CD4-positive, alpha-beta T cell treated with Interleukin-15 for 1 hour (primary cell): ENCODE measurements around the gene BTK.

Experiments
- DNase-seq: peaks from one replicate; pipeline ENCODE4 v3.0.0-alpha.2; 2020

BTK gene

DNA sequence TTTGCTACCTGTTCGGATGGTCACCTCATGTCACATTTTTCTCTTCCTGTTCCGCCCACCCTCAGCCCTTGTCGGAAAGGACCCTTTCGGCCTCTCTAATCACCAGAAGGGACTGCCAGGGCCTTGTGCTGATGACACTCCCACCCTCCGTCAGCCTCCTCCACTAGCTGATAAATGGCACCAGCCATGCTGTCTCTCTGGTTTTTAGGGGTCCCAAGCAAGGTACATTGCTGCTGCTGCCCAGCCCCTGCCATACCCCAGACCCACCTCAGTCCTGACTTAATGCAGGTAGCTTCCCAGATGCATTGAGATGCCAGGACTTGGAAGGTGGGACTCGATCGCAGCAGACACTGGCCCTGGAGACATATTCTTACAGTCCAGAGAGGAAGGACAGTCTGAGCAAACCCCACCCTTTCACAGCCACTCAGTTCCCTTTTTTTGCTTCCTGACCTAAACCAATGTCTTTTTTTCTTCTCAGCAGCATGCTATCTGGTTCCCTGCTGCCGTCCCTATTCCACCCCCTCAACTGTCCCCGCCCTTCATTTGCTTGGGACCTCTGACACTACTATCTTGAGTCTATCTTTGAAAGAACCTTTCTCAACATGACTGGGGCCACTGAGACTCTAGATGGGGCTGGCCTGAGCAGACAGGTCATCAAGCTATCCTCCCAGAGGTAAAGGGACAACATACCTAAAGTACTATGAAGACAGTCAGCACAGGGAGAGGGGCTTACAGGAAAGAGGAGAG lies at the start of gene BTK:
Gene BTK, minus strand, starts transcription at position 397 of the 747 bp plus-strand sequence. CDS start 10,907 bp downstream, outside the sequence.
- peak; percentile 36 for DNase-seq

DNA sequence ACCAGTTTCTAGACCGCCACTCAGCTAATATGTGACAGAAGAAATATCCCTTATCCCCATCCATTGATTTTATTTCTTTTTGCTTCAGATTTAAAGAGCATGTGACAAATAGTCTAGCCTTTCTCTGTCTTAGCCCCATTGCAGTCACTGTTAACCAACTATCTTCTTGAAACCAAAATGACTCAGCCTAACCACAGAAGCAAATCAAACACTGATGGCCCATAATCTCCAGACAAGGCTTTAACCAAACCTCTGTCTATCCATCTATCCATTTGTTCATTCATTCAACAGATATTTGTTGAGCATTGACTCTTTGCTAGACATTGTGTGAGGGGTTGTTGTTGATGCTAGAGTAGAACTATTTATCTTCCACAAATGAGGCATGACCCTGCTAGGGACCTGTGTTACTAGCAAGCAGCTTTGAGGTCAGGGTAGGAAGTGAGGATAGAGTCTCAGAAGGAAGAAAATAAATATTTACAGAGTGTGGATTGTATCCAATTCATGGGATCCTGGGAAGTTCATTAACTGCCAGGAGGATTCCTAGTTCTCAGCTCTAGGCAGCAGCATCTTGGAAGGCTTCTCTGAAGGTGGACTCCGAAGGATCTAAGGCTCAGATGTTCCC lies 44.6 kb upstream of the BTK start:
- no peak for DNase-seq

DNA sequence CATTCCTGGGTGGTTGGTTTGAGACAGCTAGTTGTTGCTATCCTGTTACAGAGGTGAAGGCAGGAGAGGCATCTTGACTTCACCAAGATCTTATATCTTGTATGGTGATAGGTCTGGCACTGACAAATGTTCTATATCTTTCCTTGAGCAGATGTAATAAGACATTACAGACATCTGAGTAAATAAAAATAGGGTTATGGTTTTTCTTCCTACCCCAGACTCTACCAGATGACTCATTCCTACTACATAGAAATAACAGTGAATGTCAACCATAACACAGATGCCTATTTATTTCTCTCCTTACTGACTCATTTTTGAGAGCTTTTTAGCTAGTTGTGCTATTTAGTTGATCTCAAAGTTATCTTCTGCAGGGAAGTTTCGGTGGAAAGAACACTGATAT lies 43.9 kb upstream of the BTK start:
- DNase-seq, result no peak

DNA sequence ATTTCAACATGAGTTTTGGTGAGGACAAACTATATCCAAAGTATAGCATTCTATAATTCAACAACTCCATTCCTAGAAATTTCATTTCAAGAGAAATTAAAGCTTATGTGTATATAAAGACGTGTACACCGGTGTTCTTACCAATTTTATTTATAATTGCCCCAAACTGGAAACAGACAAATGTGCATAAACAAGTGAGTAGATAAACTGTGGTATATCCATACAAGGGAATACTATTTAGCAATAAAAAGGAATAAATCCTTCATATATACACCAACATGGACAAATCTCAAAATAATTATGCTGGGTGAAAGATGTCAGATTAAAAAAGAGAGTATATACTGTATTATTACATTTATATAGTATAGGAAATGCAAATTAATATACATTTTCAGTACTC lies 42.0 kb upstream of the BTK start:
- no peak for DNase-seq

DNA sequence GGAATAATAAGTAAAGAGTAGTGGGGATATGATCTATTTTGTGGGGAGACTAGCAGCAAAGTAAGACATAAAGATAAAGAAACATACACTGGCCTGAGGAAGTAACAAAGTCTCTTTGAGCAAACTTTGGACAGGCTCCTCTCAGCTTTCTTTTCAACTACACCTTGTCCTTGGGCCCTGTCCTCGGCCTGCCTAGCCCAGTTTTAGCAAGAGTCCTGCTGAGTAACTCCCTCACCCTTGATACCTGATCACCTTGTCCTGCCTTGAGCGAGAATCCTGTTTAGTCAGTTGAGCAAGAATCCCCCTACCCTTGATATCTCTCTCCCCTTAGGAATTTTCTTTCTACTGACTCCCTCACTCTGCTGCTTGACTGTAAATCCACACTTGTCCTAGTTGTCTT lies 33.5 kb upstream of the BTK start:
- DNase-seq, result no peak

DNA sequence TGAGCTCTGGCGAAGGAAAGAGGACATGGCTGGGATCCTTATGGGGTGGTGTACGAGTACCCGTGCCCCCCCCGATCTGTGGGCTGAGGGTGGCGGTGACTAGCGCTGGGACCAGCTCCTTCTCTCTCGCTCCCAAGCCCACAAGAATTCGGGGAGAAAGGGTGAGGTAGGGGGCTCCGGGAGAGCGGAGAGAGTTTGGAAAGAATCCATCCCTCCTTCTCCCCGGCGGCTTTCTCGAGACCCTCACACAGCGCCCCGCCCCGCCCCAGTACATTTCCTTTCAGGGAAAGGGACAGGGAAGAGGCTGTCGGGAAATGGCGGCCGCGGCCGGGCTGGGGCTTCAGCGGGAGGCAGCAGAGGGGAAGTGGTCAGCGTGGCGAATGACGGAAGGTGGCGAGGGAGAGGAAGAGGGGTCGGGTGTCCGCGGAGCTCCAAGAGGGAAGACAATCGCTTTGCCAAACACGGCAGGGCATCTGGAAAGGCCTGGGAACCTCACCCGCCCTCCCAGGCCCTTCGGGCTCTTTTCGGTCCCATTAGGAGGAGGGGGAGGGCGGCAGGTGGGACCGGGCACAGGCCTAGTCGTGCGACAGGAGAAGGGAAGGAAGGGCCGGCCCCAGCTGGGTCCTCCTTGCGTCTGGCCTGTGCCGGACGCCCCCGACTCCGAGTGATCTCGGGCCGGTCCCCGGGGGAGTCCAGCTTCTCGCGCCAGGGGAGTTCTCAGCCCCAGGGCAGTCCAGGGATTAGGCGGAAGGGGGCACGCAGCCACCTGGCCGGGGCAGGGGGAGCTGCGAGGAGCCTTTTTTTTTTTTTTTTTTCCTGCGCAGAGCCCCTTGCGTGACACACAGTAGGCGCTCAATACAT lies 32.2 kb upstream of the BTK start:
- peak; percentile 46 for DNase-seq

DNA sequence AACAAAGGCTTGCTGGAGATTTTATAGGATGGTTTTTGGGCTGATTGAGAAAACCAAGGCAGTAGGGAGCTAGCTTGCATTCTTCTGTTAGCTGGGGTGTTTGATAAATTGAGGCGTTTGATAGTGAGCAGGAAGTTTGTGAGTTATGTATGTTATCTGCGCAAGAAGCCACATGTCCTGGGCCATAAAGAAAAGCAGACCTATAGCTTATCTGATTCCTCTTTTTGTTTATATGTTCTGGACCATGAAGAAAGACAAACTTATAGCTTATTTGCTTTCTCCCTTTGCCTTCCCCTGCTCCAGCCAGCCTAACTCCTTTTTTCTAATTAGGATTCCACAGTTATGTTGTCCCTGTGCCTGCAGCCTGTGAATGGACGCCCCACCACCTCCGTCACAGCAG lies 31.2 kb upstream of the BTK start:
- no peak for DNase-seq

DNA sequence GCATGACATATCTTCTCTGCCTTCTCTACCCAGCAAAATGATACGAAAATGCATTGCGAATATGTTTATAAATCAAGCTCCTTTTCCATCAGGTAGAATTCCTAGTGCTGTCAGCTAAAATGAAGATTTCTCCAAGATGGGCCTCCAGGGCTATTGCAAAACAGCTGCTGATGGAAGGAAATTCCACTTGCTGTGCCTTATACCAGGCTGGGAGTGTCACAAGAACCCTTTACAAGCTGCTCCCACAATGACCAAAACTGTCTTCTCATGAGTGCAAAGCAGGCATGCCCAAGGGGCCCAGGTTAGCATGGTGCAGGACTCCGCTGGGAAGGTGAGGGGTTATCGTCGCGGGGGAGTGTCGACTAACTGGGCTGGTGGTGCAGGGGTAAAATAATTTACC lies 30.7 kb upstream of the BTK start:
- no peak for DNase-seq

DNA sequence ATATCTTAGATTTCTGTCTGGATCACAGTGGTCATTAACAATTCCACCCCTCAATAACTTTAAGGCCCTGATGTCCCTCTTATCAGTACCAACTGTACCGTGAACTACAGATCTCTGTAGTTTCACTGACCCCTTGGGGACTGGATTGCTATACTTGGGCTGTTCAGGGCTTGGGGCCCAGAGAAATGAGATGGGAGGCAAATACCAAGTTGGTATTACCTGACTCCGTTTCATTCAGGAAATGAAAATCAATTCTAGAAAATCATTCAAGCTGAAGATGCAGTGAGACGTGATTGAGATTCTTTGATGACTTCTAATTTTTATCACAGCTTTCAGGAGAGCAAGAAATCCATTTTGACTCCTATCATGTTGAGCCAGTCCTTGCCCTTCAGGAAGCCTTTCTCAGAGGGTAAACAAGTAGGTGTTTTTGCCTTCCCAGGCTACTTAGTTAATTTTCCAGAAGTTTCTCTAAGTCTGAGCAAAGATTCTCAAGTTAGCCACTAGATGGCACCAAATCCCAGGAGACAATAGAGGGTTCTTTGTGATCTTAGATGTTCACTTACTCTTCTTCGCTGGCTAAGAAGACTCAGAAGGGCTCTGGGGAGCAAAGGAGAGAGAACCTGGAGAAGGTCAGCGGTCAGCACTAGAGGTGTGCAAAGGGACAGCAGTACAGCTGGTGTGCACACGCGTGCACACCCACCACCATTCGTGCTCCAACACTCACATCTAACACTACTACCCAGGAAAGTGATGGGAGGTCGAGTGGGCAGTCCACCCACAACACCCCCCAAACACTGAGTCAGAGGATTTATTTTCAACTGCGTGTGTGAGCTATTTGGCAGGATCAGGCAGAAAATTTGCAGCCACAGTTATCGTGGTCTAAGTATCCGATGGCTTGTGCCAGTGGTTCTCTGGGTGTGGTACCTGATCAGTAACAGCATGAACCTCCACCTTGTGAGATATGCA lies 29.5 kb upstream of the BTK start:
- no peak for DNase-seq

DNA sequence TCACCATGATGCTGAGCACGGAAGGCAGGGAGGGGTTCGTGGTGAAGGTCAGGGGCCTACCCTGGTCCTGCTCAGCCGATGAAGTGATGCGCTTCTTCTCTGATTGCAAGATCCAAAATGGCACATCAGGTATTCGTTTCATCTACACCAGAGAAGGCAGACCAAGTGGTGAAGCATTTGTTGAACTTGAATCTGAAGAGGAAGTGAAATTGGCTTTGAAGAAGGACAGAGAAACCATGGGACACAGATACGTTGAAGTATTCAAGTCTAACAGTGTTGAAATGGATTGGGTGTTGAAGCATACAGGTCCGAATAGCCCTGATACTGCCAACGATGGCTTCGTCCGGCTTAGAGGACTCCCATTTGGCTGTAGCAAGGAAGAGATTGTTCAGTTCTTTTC lies 26.0 kb upstream of the BTK start:
- no peak for DNase-seq

DNA sequence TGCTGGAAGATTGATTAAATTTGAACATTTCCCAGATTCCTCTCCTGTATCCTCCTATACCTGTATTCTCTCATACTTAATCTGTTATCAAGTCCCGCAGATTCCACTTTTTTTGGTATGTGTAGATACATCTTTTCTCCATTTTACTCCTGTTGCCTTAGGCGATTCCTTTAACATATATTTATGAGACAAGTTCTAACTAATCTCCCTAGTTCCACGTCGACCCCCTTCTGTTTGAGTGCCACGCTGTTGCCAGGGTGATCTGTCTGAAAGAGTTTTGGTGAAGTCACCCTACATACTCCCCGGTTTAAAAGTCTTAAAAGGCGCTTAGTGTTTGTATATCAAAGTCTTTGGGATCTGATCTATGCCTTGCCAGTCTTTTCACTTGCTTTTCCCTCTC lies 24.5 kb upstream of the BTK start:
- peak; percentile 45 for DNase-seq

DNA sequence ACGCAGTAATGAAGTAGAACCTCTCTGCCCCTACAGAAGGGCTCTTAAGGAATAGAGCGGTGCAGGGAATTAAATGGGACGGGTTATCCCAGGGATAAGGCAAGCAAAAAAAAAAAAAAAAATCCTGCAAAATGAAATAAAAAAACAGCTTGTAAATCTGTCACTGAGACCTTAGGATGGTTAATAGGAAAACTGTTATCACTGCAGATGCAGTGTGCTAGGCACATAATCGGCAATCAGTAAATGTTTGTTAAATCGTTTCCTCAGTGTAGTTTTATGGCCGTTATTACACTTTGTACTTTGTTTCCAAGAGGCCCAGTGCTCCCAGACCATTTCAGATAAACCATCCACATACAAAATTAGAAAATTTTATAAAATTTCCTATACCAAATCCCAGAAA lies 23.1 kb upstream of the BTK start:
- no peak for DNase-seq

DNA sequence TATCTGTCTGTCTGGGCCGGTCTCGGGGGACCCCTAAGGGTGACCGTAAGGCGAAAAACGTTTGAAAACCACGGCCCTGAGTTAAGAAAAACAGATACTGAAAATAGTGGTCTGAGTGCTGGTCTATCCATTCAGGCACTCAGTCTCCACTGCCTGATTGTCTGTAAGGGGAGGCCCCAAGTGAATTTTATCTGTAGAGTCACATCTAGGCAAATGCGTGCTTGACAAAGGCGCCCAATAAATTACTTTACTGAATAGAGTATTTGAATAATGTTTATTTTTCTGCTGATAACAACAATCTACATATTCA lies 22.5 kb upstream of the BTK start:
- DNase-seq, result no peak

DNA sequence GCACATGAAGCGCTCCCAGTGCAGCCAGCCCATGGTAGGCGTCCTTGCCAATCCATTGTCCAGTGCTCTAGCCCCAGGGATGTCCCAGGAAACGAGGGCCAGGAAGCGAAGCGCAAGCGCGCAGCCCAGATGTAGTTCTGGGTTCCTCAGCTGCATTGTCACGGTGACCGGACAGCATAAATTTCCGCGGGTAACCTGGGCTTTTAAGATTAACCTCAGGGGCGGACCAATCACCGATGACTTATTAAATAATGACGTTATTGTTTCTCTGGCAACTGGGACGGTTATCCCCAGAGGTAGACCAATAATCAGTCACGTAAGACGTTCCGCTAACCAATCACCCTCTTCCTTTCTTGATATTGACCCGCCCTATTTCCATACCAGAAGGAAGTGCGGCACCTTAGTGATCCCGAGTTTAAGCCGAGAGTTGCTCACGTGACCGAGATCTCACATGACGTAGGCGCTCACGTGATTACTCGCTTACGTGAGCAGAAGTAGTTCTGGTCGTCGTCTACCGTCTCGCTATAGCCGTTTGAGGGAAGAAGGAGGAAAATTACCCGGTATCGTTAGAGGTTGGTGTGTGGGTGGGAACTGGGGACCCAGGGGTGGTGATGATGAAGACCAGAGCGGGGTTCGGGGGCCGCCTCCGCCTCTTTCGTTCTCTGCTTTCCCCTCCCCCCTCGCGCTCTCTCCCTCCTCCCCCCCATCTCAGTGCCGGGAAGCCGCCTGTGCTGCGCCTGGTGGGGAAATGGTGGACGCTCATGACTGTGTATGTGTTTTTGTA lies 21.9 kb upstream of the BTK start, which contains the start of the genes GLA and HNRNPH2:
Gene GLA, minus strand, starts transcription at position 178 of the 784 bp plus-strand sequence. Its CDS starts 22 bp downstream, at position 156.
Gene HNRNPH2, plus strand, starts transcription at position 475 of the 784 bp plus-strand sequence. CDS start 3,767 bp downstream, outside the sequence.
- peak; percentile 96 for DNase-seq

DNA sequence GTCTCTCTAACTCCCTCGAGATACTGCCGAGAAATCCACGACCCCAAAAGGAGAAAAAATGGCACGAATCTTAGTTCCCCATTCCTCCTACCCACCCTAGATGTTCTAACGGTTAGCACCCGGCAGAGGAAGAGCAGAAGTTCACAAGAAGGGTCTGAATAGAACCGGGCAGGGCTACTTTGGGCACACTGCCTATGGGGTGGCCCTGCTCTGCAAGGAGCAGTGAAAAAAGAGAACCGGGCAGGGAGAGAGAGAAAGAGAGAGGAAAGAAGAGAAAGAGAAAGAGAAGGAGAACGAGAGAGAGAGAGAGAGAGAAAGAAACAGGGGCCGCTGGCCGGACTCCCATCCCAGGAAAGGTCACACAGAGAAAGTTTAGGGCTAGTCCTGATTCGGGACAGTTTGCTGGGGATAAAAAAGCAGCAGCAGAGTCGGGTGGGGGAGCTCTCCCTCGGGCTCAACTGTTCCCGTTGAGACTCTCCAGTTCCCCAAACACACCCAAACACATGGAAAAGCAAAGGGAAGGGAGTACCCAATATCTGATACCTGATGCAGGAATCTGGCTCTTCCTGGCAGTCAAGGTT lies 21.3 kb upstream of the BTK start:
- no peak for DNase-seq

DNA sequence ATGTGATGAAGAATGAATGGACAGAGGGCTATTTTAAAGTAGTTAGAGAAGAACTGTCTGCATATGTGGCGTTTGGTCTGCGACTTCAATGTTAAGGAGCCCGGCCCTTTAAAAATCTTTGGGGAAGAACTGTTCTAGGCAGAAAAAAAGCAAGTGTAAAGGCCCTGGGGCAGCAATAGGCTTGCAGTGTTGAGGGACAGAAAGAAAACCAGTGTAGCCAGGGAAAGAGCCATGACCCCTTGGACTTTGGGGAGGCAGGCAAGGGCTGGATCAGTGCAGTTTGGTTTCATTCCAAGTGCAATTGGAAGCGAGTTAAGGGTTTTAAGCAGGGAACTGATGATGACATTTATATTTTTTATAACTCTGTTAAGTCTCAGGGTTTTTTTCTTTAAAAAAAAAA lies 13.8 kb upstream of the BTK start:
- DNase-seq, result no peak

DNA sequence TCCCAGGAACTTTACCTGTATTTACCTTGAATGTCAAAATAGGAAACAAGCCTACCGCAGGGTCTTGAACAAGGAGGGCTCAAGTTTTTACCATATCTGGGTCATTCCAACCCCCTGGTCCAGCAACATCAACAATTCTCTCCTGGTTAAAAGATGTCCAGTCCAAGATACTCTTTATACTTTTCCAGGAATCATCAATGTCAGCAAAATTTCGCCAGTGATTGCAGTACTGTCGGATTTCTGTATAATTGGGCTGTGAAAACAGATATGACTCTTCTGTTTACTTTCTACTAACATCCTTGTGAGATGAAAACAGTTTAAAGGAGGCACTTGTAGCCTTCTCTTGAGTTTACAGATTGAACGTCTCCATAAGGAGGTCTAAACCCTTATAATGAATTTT lies 12.7 kb upstream of the BTK start:
- DNase-seq, result no peak

DNA sequence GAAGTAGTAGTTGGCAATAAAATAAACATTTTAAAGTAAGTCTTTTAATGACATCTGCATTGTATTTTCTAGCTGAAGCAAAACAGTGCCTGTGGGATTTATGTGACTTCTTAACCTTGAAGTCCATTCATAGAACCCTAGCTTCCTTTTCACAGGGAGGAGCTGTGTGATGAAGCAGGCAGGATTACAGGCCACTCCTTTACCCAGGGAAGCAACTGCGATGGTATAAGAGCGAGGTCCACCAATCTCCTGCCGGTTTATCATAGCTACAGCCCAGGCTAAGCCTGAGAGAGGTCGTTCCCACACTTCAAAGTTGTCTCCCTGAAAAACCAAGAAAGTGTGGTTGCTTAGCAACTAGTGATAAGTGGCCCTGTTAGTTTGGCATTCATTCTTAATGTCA lies 11.8 kb upstream of the BTK start:
- DNase-seq, result no peak

DNA sequence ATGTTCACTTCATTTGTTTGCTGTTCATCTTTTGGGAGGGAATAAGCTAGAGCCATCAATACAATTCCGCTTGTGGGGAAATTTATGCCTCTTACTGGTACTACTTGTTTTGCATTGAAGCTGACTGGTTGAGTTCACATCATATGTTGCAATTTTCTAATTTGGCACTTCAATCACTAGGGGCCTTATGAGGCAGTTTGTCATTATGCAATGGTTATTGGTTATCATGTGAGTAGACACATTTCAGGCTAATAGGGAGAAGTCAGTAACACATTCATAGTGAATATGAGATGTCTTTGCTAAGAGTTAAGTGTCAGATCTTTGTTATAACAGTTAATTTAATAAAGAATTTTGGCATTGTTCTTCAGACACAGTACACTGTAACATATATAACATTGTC lies 9.8 kb upstream of the BTK start:
- DNase-seq, result no peak

DNA sequence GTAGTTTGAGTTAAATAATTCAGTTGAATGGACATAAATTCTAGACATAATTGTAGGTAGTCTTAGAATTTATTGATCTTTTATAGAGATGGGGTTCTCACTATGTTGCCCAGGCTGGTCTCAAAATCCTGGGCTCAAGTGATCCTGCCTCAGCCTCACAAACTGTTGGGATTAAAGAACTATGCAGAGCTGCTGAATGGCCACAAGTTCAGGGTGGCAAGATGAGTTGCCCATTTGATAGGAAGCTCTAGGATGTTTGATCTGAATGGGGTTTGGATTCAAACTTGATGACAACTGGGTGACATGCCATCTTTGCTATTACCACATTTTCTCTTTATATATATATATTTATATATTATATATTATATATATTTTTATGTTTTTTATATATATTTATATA lies 8.4 kb upstream of the BTK start:
- DNase-seq, result no peak

DNA sequence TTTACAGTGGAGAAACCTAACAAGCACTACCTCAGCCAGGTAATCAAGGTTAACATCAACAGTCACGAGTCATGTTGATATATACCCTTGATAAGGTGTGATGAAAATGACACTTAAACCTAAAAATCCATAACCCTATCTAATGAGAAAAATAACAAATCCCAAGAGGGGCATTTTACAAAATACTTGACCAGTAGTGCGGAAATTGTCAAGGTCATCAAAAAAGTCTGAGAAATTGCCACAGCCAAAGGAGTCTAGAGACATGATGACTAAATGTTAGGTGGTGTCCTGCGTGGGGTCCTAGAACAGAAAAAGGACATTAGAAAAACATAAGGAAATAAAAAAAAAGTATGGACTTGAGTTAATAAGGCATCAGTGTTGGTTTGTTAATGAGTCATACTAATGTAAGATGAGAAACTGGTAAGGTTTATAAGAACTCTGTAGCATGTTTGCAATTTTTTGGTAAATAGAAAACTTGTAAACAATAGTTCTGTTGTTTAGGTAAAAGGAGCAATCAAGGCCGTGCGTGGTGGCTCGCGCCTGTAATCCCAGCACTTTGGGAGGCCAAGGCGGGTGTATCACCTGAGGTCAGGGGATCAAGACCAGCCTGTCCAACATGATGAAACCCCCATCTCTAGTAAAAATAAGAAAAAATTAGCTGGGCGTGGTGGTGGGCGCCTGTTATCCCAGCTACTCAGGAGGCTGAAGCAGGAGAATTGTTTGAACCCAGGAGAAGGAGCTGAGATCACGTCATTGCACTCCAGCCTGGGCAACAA lies 7.7 kb upstream of the BTK start:
- no peak for DNase-seq
